Measurements from ENCODE around the gene TMEM260.
"Not testable (repeated sequence)": the region's sequence is repeated elsewhere in the genome, so short reads cannot be mapped to it uniquely, and the experiment has no call there.

Gene TMEM260

DNA sequence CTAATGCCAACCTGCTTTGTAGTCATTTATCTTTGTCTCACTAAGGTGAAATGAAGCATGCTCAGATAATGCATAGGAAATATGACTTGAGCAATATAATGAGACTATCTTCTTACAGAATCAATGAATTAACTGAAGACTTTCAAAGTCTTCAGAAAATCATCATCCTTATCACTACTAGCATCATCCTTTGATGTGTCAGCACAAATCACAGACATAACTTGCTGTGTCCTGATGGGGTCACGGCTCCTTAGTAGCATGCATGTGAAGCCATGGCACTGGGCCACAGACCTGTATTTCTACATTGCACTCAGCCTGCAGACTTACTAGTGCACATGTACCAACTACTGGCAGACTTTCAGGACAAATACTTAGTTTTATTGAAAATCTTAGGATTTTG, 18.9 kb downstream of the TMEM260 start:
- TF ChIP-seq, protein P1, sequence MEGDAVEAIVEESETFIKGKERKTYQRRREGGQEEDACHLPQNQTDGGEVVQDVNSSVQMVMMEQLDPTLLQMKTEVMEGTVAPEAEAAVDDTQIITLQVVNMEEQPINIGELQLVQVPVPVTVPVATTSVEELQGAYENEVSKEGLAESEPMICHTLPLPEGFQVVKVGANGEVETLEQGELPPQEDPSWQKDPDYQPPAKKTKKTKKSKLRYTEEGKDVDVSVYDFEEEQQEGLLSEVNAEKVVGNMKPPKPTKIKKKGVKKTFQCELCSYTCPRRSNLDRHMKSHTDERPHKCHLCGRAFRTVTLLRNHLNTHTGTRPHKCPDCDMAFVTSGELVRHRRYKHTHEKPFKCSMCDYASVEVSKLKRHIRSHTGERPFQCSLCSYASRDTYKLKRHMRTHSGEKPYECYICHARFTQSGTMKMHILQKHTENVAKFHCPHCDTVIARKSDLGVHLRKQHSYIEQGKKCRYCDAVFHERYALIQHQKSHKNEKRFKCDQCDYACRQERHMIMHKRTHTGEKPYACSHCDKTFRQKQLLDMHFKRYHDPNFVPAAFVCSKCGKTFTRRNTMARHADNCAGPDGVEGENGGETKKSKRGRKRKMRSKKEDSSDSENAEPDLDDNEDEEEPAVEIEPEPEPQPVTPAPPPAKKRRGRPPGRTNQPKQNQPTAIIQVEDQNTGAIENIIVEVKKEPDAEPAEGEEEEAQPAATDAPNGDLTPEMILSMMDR (IDR thresholded peaks at IDR 0.05; ENCODE audit: extremely low read depth, missing control alignments) = no peak
- DNase-seq (ENCODE audit: low spot score) = no peak

DNA sequence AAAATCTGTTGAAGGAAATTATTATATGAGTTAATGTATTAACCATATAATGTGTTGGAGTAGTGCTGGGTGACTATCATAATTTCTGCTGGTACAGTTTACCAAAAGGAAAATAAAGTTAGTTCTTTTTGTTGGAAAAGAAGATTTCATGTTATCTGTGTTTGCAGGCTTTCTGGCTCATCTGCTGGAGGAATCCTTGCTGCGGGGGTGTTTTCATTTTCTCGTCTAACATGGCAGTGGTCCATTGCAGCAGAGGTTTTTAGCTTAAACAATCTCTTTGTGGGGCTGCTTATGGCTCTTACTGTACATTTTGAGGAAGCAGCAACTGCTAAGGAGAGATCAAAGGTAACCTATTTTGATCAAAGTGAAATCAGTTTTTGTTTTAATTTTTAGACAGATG, 24.1 kb downstream of the TMEM260 start:
- TF ChIP-seq, protein P1 (IDR thresholded peaks at IDR 0.05; ENCODE audit: extremely low read depth, missing control alignments) = no peak
- DNase-seq (ENCODE audit: low spot score) = no peak

DNA sequence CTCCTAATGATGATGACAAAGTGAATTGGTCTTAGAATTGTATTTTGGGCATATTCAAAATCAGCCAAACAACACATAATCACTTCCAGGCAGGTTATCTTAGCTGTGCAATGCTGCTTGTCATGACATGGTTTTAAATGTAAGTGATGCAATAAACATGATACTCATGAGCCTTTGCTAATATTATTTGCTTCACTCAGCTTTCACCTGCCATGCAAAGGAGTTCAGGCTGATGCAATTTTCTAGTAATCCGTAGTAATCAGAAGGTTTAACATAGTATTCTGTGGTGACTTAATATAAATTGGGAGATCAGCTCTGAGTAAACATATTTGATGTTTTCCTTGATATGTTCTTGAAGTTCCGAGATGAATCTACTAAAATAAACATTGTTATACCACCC, 29.1 kb downstream of the TMEM260 start:
- DNase-seq (ENCODE audit: low spot score) = no peak
- TF ChIP-seq, protein P1 (IDR thresholded peaks at IDR 0.05; ENCODE audit: extremely low read depth, missing control alignments) = no peak

DNA sequence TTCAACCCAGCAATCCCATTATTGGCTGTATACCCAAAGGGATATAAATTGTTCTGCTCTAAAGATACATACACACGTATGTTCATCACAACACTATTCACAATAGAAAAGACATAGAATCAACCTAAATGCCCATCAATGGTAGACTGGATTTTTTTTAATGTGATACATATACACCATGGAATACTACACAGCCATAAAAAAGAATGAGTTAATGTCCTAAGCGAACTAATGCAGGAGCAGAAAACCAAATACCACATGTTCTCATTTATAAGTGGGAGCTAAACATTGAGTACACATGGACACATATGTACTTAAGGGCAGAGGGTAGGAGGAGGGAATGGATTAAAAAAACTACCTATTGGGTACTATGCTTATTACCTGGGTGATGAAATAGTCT, 32.1 kb downstream of the TMEM260 start:
- not testable (repeated sequence) for DNase-seq (ENCODE audit: low spot score)

DNA sequence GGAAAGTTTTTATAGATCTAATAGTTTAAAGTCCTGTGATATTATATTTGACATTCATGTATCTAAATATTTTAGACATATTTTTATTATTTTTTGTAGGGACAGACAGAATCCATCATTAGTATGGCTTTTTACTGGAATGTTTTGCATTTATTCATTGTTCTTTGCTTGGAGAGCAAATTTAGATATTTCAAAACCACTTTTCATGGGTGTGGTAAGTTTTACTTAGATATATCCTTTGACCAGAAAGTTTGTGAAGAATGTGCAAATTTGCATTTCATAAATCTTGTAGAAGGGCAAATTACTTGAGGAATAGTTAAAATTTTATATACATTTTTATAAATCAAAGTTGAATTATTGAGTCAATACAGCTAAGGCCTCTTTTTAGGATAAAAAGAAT, 37.5 kb downstream of the TMEM260 start:
- DNase-seq (ENCODE audit: low spot score) = no peak
- TF ChIP-seq, protein P1 (IDR thresholded peaks at IDR 0.05; ENCODE audit: extremely low read depth, missing control alignments) = no peak

DNA sequence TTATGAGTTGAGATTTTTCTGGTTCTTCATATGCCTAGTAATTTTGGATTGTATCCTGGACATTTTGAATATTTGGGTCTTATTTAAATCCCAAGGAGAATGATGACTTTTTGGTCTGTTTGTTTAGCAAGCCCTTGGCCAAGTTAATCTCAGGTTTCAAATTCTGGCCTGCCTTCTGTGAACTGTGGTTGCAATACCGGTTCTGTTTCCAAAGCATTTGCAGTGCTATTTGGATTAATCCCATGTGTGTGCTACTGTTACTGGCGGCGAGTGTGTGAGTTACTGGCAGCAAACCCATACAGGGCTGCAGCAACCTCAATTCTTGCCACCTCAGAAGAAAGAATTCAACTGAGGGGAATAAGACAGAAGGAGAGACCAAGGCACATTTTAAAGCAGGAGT, 51.1 kb downstream of the TMEM260 start:
- DNase-seq (ENCODE audit: low spot score) = no peak
- TF ChIP-seq, protein P1 (IDR thresholded peaks at IDR 0.05; ENCODE audit: extremely low read depth, missing control alignments) = no peak

DNA sequence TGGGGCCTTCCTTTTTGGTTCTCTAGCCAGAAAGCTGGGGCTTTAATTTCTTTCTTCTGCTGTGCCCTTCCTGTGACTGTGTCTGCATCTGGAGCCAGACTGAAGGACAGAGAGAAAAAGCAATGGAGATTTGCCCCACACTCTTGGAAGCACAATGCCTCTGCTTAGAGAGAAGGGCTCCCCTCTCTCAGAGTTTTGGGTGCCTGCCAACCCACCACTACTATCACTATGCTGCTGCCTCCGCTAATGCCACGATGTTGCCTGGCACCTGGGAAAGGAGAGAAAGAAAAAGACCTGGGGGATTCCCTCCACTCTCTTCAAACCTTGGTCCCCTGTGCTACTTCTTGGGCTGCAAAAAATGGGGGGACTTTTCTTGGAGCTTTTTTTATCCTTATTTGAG, 52.6 kb downstream of the TMEM260 start:
- no peak for DNase-seq (ENCODE audit: low spot score)
- TF ChIP-seq, protein P1 (IDR thresholded peaks at IDR 0.05; ENCODE audit: extremely low read depth, missing control alignments) = no peak

DNA sequence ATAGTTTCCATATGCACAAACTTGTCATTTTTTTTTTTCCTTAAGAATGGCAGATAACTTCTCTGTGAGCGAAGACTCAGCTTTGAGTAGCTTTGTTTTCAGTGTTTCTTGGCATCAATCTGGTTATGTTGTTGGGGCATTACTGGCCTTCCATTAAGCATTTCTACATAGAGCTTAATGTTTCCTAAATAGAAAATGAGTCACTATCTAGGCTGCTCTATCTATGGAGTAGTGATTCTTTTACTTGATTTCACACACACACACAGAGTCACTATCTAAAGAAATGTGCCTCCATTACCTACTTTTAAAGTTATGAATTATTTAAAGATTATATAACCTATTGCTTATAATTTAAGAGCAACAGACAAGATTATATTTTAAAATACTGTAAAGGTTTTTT, 53.9 kb downstream of the TMEM260 start:
- TF ChIP-seq, protein P1 (IDR thresholded peaks at IDR 0.05; ENCODE audit: extremely low read depth, missing control alignments) = no peak
- no peak for DNase-seq (ENCODE audit: low spot score)

All from GM20000 (cell line).